ENCODE measurements around the gene EFNB1. TPM values are rescaled to one million over a fixed set of nuclear protein-coding genes. Genes with fewer than 3 reads are reported as not detected.

Gene EFNB1
- total RNA-seq, 2 donors from 2014 or later: 77.9 to 92.2 TPM

DNA sequence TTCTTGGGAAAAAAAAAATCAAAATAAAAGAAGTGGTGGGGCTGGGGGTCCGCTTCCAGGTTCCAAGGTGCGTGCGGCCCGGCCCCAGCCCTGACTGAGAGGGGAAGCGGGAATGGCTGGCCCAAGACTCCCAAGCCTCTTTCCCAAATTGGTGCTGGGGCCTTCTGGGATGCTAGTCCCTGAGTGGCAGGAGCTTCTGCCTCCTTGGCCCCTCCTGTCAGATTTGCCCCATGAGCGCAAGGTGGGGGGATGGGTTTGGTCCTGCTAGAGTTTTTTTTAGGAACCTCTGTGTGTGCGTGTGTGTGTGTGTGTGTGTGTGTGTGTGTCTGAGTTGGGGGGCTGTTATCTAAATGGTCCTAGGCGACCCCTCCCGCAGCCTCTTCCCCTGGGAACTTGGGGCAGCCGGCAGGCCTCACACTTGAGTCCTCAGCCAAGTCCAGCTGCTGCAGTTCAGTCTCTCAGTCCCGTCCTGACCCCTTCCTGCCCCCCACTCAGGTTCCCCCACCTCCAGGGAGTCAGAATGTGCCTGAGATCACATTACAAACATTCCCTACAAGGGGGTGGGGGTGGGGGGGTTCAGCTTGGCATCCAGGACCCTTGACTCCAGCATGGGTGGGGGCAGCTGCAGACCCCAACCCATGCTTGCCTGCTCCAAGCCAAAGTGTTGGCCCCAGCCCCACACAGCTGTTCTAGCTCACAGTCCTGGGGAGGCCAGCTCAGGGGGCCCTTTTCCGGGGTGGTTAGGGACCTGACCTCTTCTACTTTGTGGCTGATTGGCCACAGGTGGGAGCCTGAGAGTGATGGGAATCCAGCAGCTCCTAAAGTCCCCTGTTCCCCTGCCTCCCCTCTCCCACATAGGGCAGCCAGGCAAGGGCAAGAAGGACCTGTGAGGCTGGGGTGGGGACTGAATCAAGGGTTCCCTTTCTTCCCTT is 4.0 kb downstream of the EFNB1 start:
- Histone ChIP-seq H3K4me1 (no peaks in the 10 kb centered on the region), H3K36me3 (no peaks in the 10 kb centered on the region), H3K9me3 (no peaks in the 10 kb centered on the region), H3K27ac (peak overlapping the region; percentile 74), H3K4me3 (peak overlapping the region; percentile 65), H3K27me3 (no peaks in the 10 kb centered on the region), H3K9ac (ENCODE audit: low read depth in 2 of 2, low read length in 2 of 2) (peak overlapping the region; percentile 73 to 86)
- intact Hi-C loops (cut with DNase I): no loop called here
- DNase-seq: peak; percentile 21
- no peak for TF ChIP-seq CTCF (IDR thresholded peaks at IDR 0.05)

GRCh38 chrX:68833448-68833805 is 4.6 kb downstream of the EFNB1 start:
- peak; percentile 18 for DNase-seq
- H3K4me1 ChIP-seq: no peaks in the 10 kb centered on the region
- no peaks in the 10 kb centered on the region for H3K36me3 ChIP-seq
- no peak for TF ChIP-seq CTCF (IDR thresholded peaks at IDR 0.05)
- peak overlapping the region in 1 of 2 donors; percentile 86 for H3K9ac ChIP-seq (ENCODE audit: low read depth in 2 of 2, low read length in 2 of 2)
- no peaks in the 10 kb centered on the region for H3K27me3 ChIP-seq
- peak overlapping the region; percentile 42 for H3K27ac ChIP-seq
- H3K4me3 ChIP-seq: no peak overlapping the region
- H3K9me3 ChIP-seq: no peaks in the 10 kb centered on the region
- intact Hi-C loops (cut with DNase I): no loop called here

GRCh38 chrX:68833855-68834331 is 5.1 kb downstream of the EFNB1 start:
- H3K4me3 ChIP-seq: no peak overlapping the region
- no peaks in the 10 kb centered on the region for H3K4me1 ChIP-seq
- H3K27ac ChIP-seq: peak overlapping the region; percentile 42

DNA sequence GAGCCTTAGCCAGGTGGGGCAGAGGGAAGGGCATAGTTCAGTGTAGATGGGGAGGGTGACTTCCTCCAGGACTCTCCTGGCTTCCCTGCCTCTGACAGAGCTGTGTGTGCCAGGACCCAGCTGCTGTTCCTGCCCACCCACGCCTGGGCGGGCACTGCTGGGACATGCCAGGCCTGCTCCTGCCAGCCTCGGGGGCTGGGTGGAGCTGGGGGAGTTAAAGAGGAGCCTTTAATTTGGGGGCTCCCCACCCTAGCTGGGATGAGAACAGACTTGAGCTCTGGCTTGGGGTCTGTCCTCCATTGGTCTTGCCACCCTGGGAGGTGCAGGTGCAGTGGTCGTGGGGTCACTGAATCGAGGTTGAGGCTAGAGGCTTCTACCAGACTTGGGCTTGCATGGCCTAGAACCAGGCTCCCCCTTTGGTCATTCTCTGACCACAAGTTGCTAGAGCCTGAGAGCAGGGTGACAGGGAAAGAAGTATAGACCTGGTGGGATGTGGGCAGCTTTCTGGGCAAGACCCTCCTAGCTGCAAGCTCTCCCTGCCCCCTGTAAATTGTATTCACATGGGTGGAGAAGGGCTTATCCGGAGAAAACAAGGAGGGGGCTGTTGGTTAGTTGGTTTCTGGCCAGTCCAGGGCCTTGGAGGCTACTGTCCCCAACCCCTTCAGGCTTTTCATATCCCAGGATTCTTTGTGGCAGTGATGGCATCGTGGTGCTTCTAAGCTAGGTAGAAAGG is 5.7 kb downstream of the EFNB1 start:
- H3K27ac ChIP-seq: peak overlapping the region; percentile 42
- no peak overlapping the region for H3K4me3 ChIP-seq
- H3K9me3 ChIP-seq: no peaks in the 10 kb centered on the region
- peak; percentile 66 for DNase-seq
- H3K36me3 ChIP-seq: no peaks in the 10 kb centered on the region
- peak overlapping the region in 1 of 2 donors; percentile 86 for H3K9ac ChIP-seq (ENCODE audit: low read depth in 2 of 2, low read length in 2 of 2)
- no peaks in the 10 kb centered on the region for H3K27me3 ChIP-seq
- TF ChIP-seq CTCF (IDR thresholded peaks at IDR 0.05): no peak
- intact Hi-C loops (cut with DNase I): no loop called here
- H3K4me1 ChIP-seq: no peaks in the 10 kb centered on the region

More at GRCh38 chrX:68833855-68834331, 5.1 kb downstream of the EFNB1 start:
- Histone ChIP-seq H3K9ac (ENCODE audit: low read depth in 2 of 2, low read length in 2 of 2) (peak overlapping the region in 1 of 2 donors; percentile 86), H3K27me3 (no peaks in the 10 kb centered on the region), H3K9me3 (no peaks in the 10 kb centered on the region), H3K36me3 (no peaks in the 10 kb centered on the region)
- TF ChIP-seq CTCF (IDR thresholded peaks at IDR 0.05): no peak
- intact Hi-C loops (cut with DNase I): no loop called here
- peak; percentile 56 for DNase-seq

DNA sequence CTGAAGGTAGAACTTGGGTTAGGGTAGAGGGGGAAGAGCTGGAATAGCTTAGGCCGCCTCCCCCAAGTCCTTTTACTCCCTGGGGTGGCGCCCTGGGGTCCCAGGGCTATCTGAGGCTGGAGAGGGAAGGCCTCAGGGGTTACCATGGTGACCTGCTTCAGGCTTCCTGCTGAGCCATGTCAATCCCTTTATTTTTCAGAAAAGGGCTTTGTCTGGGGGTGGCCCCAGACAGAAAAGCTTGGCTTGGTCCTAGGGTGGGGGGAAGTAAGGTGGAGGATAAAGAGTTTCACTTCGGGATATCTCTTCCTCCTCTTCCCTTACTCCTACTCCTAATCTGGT is 6.3 kb downstream of the EFNB1 start:
- no peaks in the 10 kb centered on the region for H3K4me1 ChIP-seq
- H3K4me3 ChIP-seq: no peak overlapping the region
- no peak for TF ChIP-seq CTCF (IDR thresholded peaks at IDR 0.05)
- no peak overlapping the region for H3K9ac ChIP-seq (ENCODE audit: low read depth in 2 of 2, low read length in 2 of 2)
- no peaks in the 10 kb centered on the region for H3K9me3 ChIP-seq
- no peak overlapping the region for H3K27ac ChIP-seq
- no peaks in the 10 kb centered on the region for H3K27me3 ChIP-seq
- DNase-seq: no peak
- intact Hi-C loops (cut with DNase I): no loop called here
- H3K36me3 ChIP-seq: no peaks in the 10 kb centered on the region

Data from colonic mucosa (tissue), 4 donors.